KMS-11 (cell line): ENCODE data around the gene DLX5.

ENCODE experiments used
- H2AFZ ChIP-seq: fragments of 200-600 bp; sonication (generic); 2 replicates; pipeline ENCODE4 v1.6.1; 2016; ENCODE audit warnings: antibody characterized with exemption, mixed run types, low read depth
- H3K27ac ChIP-seq: fragments of 200-600 bp; sonication (generic); 2 replicates; pipeline ENCODE4 v1.6.1; 2016; ENCODE audit warnings: mild to moderate bottlenecking, mixed run types
- H3K27me3 ChIP-seq: fragments of 200-600 bp; sonication (generic); 2 replicates; pipeline ENCODE4 v1.6.1; 2017; ENCODE audit warnings: mild to moderate bottlenecking, low read depth, mixed run types, moderate library complexity; ENCODE audit not compliant: insufficient read depth
- H3K36me3 ChIP-seq: fragments of 200-600 bp; sonication (generic); 2 replicates; pipeline ENCODE4 v1.6.1; 2017; ENCODE audit warnings: mild to moderate bottlenecking, mixed run types; ENCODE audit not compliant: insufficient read depth
- H3K4me1 ChIP-seq: fragments of 200-600 bp; sonication (generic); 2 replicates; pipeline ENCODE4 v1.6.1; 2016; ENCODE audit warnings: mild to moderate bottlenecking, low read depth, mixed run types; ENCODE audit not compliant: poor library complexity, severe bottlenecking
- H3K4me2 ChIP-seq: fragments of 200-600 bp; sonication (generic); 2 replicates; pipeline ENCODE4 v1.7.0; 2016; ENCODE audit warnings: mild to moderate bottlenecking, mixed run types
- H3K4me3 ChIP-seq: fragments of 200-600 bp; sonication (generic); IDR thresholded peaks from 2 replicates; pipeline ENCODE4 v1.6.1; 2017; ENCODE audit warnings: low read depth, low read length, mixed read lengths; ENCODE audit not compliant: insufficient read depth
- H3K79me2 ChIP-seq: fragments of 200-600 bp; sonication (generic); 2 replicates; pipeline ENCODE4 v1.6.1; 2016; ENCODE audit warnings: low read depth, mixed run types; ENCODE audit not compliant: insufficient read depth
- H3K9ac ChIP-seq: fragments of 200-600 bp; sonication (generic); 2 replicates; pipeline ENCODE4 v1.6.1; 2016; ENCODE audit warnings: mild to moderate bottlenecking, mixed run types
- H4K20me1 ChIP-seq: fragments of 200-600 bp; sonication (generic); 2 replicates; pipeline ENCODE4 v1.6.1; 2016; ENCODE audit warnings: mild to moderate bottlenecking, mixed run types; ENCODE audit not compliant: insufficient read depth
- CTCF ChIP-seq: fragments of 200-600 bp; sonication (generic); conservative IDR thresholded peaks from 2 replicates; pipeline ENCODE4 v1.6.1; 2017; ENCODE audit warnings: low read depth, mild to moderate bottlenecking, antibody characterized with exemption, low read length, moderate library complexity, mixed read lengths

The DLX5 gene

GRCh38 chr7:97020996-97021746 lies 3.5 kb downstream of the DLX5 start:
- no peaks in the 10 kb centered on the region for H3K36me3 ChIP-seq
- no peaks in the 10 kb centered on the region for H3K27me3 ChIP-seq
- no peaks in the 10 kb centered on the region for H3K79me2 ChIP-seq
- no peak overlapping the region for H2AFZ ChIP-seq
- no peak overlapping the region for H3K9ac ChIP-seq
- TF ChIP-seq CTCF, result no peak
- H3K27ac ChIP-seq, result no peak overlapping the region
- no peak overlapping the region for H3K4me3 ChIP-seq
- H4K20me1 ChIP-seq, result no peaks in the 10 kb centered on the region
- no peak overlapping the region for H3K4me2 ChIP-seq
- H3K4me1 ChIP-seq, result no peaks in the 10 kb centered on the region

GRCh38 chr7:97020601-97020995 lies 4.0 kb downstream of the DLX5 start:
- H3K27ac ChIP-seq, result no peak overlapping the region
- H3K9ac ChIP-seq, result no peak overlapping the region
- no peaks in the 10 kb centered on the region for H3K27me3 ChIP-seq
- H3K4me3 ChIP-seq, result no peak overlapping the region
- no peaks in the 10 kb centered on the region for H4K20me1 ChIP-seq
- no peak overlapping the region for H2AFZ ChIP-seq
- no peak for TF ChIP-seq CTCF
- H3K79me2 ChIP-seq, result no peaks in the 10 kb centered on the region
- no peak overlapping the region for H3K4me2 ChIP-seq
- H3K4me1 ChIP-seq, result no peaks in the 10 kb centered on the region
- H3K36me3 ChIP-seq, result no peaks in the 10 kb centered on the region

GRCh38 chr7:97019710-97020225 lies 4.9 kb downstream of the DLX5 start:
- TF ChIP-seq CTCF, result no peak
- Histone ChIP-seq H4K20me1 (no peaks in the 10 kb centered on the region), H3K27ac (no peak overlapping the region), H3K4me1 (no peaks in the 10 kb centered on the region), H3K4me2 (no peak overlapping the region), H3K79me2 (no peaks in the 10 kb centered on the region), H3K4me3 (no peak overlapping the region), H3K9ac (no peak overlapping the region), H2AFZ (no peak overlapping the region), H3K36me3 (no peaks in the 10 kb centered on the region), H3K27me3 (no peaks in the 10 kb centered on the region)

- no peaks in the 10 kb centered on the region for H3K27me3 ChIP-seq
- H2AFZ ChIP-seq, result no peak overlapping the region
- no peaks in the 10 kb centered on the region for H3K36me3 ChIP-seq
- no peaks in the 10 kb centered on the region for H4K20me1 ChIP-seq
- no peak overlapping the region for H3K27ac ChIP-seq
- no peaks in the 10 kb centered on the region for H3K79me2 ChIP-seq
- TF ChIP-seq CTCF, result no peak
- no peak overlapping the region for H3K4me2 ChIP-seq
- H3K9ac ChIP-seq, result no peak overlapping the region
- H3K4me1 ChIP-seq, result no peaks in the 10 kb centered on the region
- no peak overlapping the region for H3K4me3 ChIP-seq
These were observed 5.7 kb downstream of the DLX5 start for GRCh38 chr7:97018791-97019531.
